ENCODE data around the gene EPN2.

- TF ChIP-seq CTCF (IDR thresholded peaks at IDR 0.05) (no peak), POLR2AphosphoS5 (IDR thresholded peaks at IDR 0.05) (no peak), POLR2A (IDR thresholded peaks at IDR 0.05; ENCODE audit: low read depth) (no peak), EP300 (IDR thresholded peaks at IDR 0.05) (no peak)
These were observed 31.4 kb downstream of the EPN2 start for GRCh38 chr17:19268611-19269010.

Data from esophagus muscularis mucosa (tissue), 4 donors.